B cell (primary cell): ENCODE measurements around the gene CEP350.

ENCODE experiments used
- CTCF ChIP-seq: fragments of 200-600 bp; IDR thresholded peaks from one replicate; pipeline ENCODE4 v1.8.0; 2022; ENCODE audit warnings: antibody characterized with exemption, mild to moderate bottlenecking
- EZH2 ChIP-seq: IDR thresholded peaks from 2 replicates; pipeline ENCODE4 v1.6.1; 2012; ENCODE audit warnings: borderline replicate concordance, low read depth, mild to moderate bottlenecking, moderate library complexity, low read length; ENCODE audit not compliant: insufficient read depth, poor library complexity, severe bottlenecking

- no peak for TF ChIP-seq CTCF
- TF ChIP-seq EZH2: no peak
Observed at GRCh38 chr1:179971563-179972496, 17.2 kb downstream of the CEP350 start.
